HG03108 (cell line): ENCODE measurements around the gene ARL6IP1.

ENCODE experiments used
- ATAC-seq: cut with Tn5 transposase; IDR thresholded peaks from one replicate; pipeline ENCODE4 v1.9.1; 2021; ENCODE audit warnings: moderate library complexity; ENCODE audit not compliant: unreplicated experiment

The ARL6IP1 gene

GRCh38 chr16:18801145-18801972 lies at the start of gene ARL6IP1:
ARL6IP1 (minus strand) TSS chr16:18801549; CDS start chr16:18801466, 83 bp downstream.
- peak; percentile 96 for ATAC-seq

GRCh38 chr16:18846416-18846815 lies 45.1 kb upstream of the ARL6IP1 start:
- ATAC-seq = no peak

DNA sequence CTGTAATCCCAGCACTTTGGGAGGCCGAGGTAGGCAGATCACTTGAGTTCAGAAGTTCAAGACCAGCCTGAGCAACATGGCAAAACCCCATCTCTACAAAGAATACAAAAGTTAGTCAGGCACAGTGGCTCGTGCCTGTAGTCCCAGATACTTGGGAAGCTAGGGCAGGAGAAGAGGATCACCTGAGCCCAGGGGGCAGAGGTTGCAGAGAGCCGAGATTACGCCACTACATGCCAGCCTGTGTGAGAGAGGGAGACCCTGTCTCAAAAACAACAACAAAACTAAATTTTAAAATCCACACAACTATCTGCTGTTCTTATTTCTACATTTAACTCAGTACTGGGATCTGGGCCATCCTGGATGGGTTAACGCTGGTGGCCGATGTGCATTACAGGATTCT lies 41.2 kb upstream of the ARL6IP1 start:
- no peak for ATAC-seq

DNA sequence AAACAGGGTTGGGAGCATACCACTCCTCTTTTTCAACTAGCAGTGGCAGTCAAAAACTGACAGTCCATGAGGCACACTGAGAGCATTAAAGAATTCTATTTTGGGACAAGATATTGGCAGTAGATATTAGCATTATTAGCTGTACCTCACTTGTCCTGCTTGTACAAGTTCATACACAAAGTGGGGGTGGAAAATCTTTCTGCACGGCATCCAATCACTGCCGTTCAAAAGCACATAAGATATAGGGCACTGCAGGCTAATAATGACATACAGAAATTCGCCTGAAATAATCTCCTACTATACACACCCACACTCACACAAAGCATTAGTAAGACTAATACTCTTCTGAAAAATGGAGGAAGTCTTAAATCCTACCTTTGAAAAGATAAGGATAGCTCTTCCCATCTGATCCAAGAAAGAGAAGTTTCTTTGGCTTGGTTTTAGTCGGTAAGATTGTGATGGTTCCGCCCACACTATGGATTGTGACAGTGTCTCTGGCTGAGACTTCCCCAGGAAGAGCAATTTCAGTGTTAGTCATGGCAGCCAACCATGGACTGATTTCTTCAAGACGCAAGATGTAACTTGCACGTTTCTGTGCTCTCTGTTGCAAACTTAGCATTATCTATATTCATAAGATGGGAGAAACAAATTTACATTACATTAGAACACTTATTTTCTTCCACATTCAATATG lies 40.6 kb upstream of the ARL6IP1 start:
- no peak for ATAC-seq

- ATAC-seq = no peak
These were observed 38.2 kb upstream of the ARL6IP1 start for GRCh38 chr16:18839555-18839954.

GRCh38 chr16:18836702-18837101 lies 35.4 kb upstream of the ARL6IP1 start:
- ATAC-seq = no peak

DNA sequence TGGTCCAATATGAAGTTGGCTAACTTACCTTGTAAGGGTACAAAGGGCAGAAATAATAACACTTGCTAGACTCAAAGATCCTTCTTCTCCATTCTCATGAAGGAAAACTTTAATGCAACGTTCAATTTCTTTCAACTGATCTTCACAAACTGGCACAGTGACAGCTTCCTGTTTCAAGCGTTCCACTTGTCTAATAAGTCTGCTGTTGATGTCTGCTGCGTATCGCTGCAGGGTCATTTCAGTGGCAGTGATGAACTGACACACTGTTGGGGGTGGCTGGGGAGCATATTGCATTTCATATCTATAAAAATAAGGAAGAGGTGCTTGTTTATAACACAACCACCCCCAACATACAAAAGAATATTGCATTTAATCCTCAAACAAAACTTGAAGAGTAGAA lies 33.5 kb upstream of the ARL6IP1 start:
- ATAC-seq = no peak

GRCh38 chr16:18833707-18834505 lies 32.6 kb upstream of the ARL6IP1 start:
- no peak for ATAC-seq

DNA sequence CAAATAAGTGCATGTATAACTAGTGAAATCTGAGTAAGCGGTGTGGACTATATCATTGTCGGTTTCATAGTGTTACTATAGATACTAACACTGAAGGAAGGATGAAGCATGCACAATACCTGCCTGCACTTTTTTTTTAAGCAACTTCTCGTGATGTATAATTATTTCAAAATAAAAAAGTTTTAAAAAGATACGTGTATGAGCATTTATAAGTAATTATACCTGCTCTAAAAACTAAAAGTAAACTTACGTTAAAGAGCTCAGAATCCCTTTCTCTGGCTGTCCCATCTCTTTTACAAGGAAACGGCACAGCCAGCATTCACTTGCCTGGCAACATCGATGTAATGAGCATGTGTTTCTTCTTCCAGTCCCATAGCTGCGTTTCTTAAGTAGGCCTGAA lies 31.3 kb upstream of the ARL6IP1 start:
- no peak for ATAC-seq

DNA sequence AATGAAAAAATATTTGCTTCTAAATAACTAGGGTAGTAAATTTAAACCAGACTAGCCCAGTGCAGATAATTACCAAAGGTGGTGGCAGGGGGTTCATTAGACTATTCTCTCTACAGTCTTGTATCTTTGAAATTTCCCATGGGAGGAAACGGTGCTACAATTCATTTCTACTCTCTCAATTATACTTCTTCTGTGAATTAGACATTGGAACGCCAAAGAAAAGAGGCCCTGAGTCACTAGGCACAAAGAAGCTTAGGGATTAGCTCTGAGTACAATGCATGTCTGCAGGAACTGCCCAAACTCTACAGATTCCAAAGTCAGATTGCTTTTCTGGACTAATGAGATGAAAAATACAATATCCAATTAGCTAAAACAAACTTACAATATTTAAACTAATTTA lies 30.7 kb upstream of the ARL6IP1 start:
- ATAC-seq = no peak

- no peak for ATAC-seq
These were observed 27.9 kb upstream of the ARL6IP1 start for GRCh38 chr16:18829251-18829650.

- no peak for ATAC-seq
These were observed 26.5 kb upstream of the ARL6IP1 start for GRCh38 chr16:18827890-18828289.

- ATAC-seq = no peak
These were observed 14.9 kb upstream of the ARL6IP1 start for GRCh38 chr16:18816286-18816685.

GRCh38 chr16:18811925-18812324 lies 10.6 kb upstream of the ARL6IP1 start:
- ATAC-seq = no peak

- no peak for ATAC-seq
These were observed 7.8 kb upstream of the ARL6IP1 start for GRCh38 chr16:18809165-18809564.

DNA sequence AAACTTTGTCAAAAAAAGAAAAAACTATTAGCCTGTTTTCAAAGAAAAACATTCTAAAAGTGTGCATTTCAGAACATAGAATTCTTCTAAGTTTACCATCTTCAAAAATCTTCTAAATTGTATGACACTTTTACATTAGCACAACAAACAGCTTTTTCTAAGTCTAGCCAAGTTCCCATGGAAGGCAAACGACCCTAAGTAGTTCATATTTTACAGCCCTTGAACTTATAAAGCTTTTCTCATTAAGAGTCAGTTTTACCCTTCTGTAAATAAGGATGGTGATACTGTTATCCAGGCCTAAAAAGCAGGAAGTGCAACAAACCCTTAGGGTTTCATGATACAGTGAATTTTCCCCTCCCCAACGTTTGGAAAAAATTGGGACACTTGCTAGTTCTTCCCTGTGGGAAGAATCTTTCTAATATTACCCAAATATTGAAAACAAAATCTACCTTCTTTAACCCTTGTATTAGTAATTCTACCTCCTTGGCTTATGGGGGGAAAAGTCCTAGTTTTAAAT lies 4.0 kb upstream of the ARL6IP1 start:
- ATAC-seq = no peak

GRCh38 chr16:18804540-18804939 lies 3.2 kb upstream of the ARL6IP1 start:
- ATAC-seq = no peak

- ATAC-seq = no peak
These were observed 2.5 kb upstream of the ARL6IP1 start for GRCh38 chr16:18803569-18804462.

DNA sequence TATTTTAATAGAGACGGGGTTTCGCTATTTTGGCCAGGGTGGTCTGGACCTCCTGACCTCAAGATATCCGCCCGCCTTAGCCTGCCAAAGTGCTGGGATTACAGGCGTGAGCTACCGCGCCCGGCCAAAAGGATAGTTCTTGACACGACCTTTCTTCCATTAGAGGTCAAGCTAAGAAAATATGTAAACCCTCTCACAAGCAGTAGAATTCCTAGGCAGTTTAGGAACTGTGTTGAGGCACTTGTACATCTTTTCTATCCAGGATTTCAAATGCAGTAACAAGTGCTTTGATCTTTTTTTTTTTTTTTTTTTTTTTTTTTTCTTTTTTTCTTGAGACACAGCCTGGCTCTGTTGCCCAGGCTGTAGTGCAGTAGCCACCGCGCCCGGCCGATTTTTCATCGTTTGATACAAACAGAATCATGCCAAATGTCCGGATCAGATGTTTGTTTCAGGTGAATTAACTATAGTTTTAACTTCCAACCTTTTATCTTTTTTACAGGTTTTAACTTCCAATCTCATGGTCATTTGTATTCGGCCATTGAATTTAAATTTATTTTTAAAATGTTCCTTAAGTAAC lies 1.5 kb upstream of the ARL6IP1 start:
- ATAC-seq = no peak

GRCh38 chr16:18800775-18801144 lies 589 bp downstream of the ARL6IP1 start:
- ATAC-seq = no peak
